Measurements from ENCODE around the gene DLL1. TPM values are rescaled to one million over a fixed set of nuclear protein-coding genes. Genes with fewer than 3 reads are reported as not detected.

DLL1 gene
- total and polyA plus RNA-seq, 7 donors: 1.5 to 5.3 (median 2.9) TPM

DNA sequence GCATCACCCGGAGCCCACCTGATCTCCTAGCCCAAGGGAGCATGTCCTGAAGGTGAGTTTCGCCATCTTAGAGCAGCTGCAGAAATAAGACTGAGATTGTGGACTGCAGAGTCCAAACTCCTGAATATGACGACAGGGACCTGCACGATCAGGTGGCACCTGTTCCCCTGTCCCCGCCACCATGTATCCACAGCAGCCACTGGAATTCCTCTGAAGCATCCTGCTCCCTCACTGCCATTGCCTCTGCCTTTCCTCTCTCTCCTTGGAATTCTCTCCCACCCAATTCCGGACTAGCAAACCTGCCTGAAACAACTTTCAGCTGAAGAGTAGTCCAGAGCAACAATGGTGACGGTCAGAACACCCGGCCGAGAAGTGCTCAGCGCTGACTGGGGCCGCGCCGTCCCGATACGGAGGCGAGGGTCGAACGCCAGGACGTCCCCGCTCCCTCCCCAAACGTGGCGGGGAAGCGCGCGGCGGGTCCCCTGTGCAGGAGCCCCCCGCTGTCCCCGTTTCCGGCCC lies 15.0 kb upstream of the DLL1 start:
- peaks cover 0 to 6% of the 10 kb centered on the region in 2 donors for H3K36me3 ChIP-seq (ENCODE audit: insufficient read depth in 1 of 2, low read depth in 1 of 2)
- DNase-seq: no peak
- H3K4me1 ChIP-seq: peaks cover 33% of the 10 kb centered on the region
- H3K9me3 ChIP-seq: no peaks in the 10 kb centered on the region
- 8 to 12% (median 10%) methylated on average over 22 to 29 of the region's 29 CpGs for WGBS, 3 donors
- peak overlapping the region; percentile 97 for H3K27ac ChIP-seq
- no peaks in the 10 kb centered on the region for H3K27me3 ChIP-seq (ENCODE audit: insufficient read depth in 3 of 3, low read length in 2 of 3)
- TF ChIP-seq, protein P1, sequence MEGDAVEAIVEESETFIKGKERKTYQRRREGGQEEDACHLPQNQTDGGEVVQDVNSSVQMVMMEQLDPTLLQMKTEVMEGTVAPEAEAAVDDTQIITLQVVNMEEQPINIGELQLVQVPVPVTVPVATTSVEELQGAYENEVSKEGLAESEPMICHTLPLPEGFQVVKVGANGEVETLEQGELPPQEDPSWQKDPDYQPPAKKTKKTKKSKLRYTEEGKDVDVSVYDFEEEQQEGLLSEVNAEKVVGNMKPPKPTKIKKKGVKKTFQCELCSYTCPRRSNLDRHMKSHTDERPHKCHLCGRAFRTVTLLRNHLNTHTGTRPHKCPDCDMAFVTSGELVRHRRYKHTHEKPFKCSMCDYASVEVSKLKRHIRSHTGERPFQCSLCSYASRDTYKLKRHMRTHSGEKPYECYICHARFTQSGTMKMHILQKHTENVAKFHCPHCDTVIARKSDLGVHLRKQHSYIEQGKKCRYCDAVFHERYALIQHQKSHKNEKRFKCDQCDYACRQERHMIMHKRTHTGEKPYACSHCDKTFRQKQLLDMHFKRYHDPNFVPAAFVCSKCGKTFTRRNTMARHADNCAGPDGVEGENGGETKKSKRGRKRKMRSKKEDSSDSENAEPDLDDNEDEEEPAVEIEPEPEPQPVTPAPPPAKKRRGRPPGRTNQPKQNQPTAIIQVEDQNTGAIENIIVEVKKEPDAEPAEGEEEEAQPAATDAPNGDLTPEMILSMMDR (IDR thresholded peaks at IDR 0.05): no peak
- intact Hi-C loops (cut with DNase I): loop anchor here in 1 of 2 donors (10.0 kb wide), 1 partner anchor 219 kb away; no protein-coding TSS in a partner anchor
- H3K4me3 ChIP-seq: peak overlapping the region; percentile 96
- no peak for ATAC-seq

DNA sequence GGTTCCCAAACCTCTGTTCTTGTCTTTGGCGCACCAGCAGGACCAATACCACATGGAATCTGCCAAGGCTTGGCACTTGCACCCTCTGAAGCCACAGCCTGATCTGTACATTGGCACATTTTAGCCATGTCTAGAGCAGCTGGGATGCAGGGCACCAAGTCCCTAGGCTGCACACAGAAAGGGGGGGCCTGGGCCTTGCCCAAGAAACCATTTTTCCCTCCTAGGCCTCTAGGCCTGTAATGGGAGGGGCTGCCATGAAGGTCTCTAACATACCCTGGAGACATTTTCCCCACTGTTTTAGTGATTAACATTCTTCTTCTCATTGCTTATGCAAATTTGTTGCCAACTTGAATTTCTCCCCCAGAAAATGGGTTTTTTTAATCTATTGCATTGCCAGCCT lies 10.3 kb upstream of the DLL1 start:
- H3K27me3 ChIP-seq (ENCODE audit: insufficient read depth in 3 of 3, low read length in 2 of 3): peaks cover 0 to 19% (median 7%) of the 10 kb centered on the region in 3 donors
- no peak for DNase-seq
- H3K27ac ChIP-seq: no peak overlapping the region
- H3K4me1 ChIP-seq: peaks cover 6% of the 10 kb centered on the region
- no peak overlapping the region for H3K4me3 ChIP-seq
- H3K9me3 ChIP-seq: no peaks in the 10 kb centered on the region
- WGBS, 3 donors: 98 to 100% (median 100%) methylated on average over 1 of the region's 1 CpG
- TF ChIP-seq, protein P1 (IDR thresholded peaks at IDR 0.05): no peak
- intact Hi-C loops (cut with DNase I): loop anchor here in 1 of 2 donors (10.0 kb wide), 1 partner anchor 224 kb away; no protein-coding TSS in a partner anchor
- no peak for ATAC-seq
- H3K36me3 ChIP-seq (ENCODE audit: insufficient read depth in 1 of 2, low read depth in 1 of 2): no peaks in the 10 kb centered on the region

DNA sequence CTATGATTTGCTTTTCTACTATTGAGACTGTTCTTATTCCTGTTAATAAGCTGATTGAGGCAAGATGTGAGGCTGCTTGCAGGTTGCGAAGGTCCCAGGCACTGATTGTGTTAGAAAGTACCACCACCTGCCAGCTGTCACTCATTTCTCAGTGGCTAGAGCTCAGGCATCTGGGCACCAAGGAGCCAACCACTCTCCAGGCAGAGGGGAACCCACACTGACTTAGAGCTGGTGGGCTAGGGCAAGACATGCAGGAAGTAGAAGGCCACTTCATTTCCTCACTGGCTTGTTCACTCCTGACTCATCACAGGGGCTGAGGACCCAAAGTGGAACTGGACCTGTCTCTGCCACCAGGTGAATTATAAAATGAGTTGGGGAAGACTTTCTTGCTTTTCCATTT lies 7.8 kb upstream of the DLL1 start:
- Histone ChIP-seq H3K27me3 (ENCODE audit: insufficient read depth in 3 of 3, low read length in 2 of 3) (peaks cover 0 to 43% (median 25%) of the 10 kb centered on the region in 3 donors), H3K36me3 (ENCODE audit: insufficient read depth in 1 of 2, low read depth in 1 of 2) (no peaks in the 10 kb centered on the region), H3K27ac (no peak overlapping the region), H3K9me3 (no peaks in the 10 kb centered on the region), H3K4me1 (peaks cover 11% of the 10 kb centered on the region), H3K4me3 (no peak overlapping the region)
- ATAC-seq (peak; percentile 65 to 81 (median 73)), DNase-seq (no peak)
- intact Hi-C loops (cut with DNase I): no loop called here
- WGBS, 3 donors: 35 to 63% (median 36%) methylated on average over 1 of the region's 1 CpG
- TF ChIP-seq, protein P1 (IDR thresholded peaks at IDR 0.05): no peak

DNA sequence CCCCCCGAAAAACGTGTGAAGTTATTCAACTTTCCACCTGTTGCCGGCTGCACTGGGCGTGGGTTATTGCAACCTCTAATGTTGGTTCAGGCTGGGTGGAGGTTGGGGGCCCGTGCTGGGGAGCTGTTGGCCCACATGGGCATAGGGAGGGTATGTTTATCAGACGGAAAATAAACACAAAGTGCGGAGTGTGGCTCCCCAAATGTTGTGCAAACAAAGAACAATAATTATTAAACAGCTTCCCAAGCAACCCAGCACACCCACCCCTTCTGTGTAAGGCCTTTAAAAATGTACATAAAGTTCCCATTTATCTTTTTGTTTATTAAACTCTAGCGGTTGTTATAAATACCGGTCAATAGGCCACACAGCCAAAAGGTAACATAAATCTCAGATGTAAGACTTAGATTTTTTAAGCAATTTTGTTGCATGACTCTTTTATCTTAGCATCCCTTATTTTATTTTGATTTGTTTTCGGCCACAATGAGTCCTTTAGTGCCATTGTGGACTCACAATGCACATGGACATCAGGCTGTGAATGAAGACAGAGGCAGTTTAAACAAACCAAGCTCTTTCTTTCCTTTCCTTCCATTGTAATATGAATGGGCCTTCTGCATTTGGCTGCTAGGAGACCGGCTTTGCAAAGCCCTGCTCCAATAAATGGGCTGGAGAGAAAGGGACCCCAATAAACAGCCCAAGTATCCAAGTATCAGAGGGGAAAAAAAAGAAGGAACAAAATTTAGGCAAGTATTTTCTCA lies 6.9 kb upstream of the DLL1 start:
- Histone ChIP-seq H3K9me3 (no peaks in the 10 kb centered on the region), H3K36me3 (ENCODE audit: insufficient read depth in 1 of 2, low read depth in 1 of 2) (no peaks in the 10 kb centered on the region), H3K4me1 (peaks cover 16% of the 10 kb centered on the region), H3K27me3 (ENCODE audit: insufficient read depth in 3 of 3, low read length in 2 of 3) (peaks cover 0 to 52% (median 25%) of the 10 kb centered on the region in 3 donors), H3K27ac (no peak overlapping the region), H3K4me3 (no peak overlapping the region)
- ATAC-seq (no peak), DNase-seq (no peak)
- TF ChIP-seq, protein P1 (IDR thresholded peaks at IDR 0.05): no peak
- WGBS, 3 donors: 81 to 86% (median 82%) methylated on average over 11 of the region's 11 CpGs
- intact Hi-C loops (cut with DNase I): no loop called here

All from psoas muscle (tissue), 8 donors.